NB4 (cell line): ENCODE data around the gene ST8SIA2.

Experiments used
- POLR2A ChIP-seq: IDR thresholded peaks from 2 replicates; pipeline ENCODE4 v1.6.1; 2011; ENCODE audit warnings: mild to moderate bottlenecking; ENCODE audit not compliant: insufficient read length; ENCODE audit errors: extremely low read depth
- TF ChIP-seq, protein P1 (sequence below): IDR thresholded peaks from one replicate; pipeline ENCODE4 v1.5.1; 2012; ENCODE audit warnings: low read depth, low read length
- TF ChIP-seq, protein P2 (sequence below): IDR thresholded peaks from 2 replicates; pipeline ENCODE4 v1.6.1; 2011; ENCODE audit warnings: low read depth, low read length

DNA sequence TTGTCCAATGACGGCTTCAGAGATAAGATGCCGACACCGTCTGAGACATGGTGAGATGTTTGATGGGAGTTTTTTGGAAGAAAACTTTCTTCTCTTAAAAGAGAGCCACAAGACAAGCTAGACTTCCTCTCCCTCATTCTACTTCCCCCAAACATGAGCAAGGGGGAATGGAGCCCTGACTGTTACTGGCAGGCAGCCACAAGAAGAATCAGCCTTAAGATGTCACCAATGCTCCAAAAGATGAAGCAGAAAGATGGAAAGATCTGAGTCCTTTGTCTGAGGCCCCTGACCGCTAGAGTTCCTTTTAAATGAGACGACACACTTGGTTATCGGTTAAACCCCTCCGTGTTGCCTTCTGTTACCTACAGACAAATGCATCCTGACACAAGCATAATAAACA, 108.7 kb downstream of the ST8SIA2 start:
- TF ChIP-seq, protein P1, sequence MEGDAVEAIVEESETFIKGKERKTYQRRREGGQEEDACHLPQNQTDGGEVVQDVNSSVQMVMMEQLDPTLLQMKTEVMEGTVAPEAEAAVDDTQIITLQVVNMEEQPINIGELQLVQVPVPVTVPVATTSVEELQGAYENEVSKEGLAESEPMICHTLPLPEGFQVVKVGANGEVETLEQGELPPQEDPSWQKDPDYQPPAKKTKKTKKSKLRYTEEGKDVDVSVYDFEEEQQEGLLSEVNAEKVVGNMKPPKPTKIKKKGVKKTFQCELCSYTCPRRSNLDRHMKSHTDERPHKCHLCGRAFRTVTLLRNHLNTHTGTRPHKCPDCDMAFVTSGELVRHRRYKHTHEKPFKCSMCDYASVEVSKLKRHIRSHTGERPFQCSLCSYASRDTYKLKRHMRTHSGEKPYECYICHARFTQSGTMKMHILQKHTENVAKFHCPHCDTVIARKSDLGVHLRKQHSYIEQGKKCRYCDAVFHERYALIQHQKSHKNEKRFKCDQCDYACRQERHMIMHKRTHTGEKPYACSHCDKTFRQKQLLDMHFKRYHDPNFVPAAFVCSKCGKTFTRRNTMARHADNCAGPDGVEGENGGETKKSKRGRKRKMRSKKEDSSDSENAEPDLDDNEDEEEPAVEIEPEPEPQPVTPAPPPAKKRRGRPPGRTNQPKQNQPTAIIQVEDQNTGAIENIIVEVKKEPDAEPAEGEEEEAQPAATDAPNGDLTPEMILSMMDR: no peak
- TF ChIP-seq, protein P2, sequence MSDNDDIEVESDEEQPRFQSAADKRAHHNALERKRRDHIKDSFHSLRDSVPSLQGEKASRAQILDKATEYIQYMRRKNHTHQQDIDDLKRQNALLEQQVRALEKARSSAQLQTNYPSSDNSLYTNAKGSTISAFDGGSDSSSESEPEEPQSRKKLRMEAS: no peak
- TF ChIP-seq POLR2A: no peak
